ENCODE data around the gene MBP. TPM values are rescaled to one million over a fixed set of nuclear protein-coding genes. Genes with fewer than 3 reads are reported as not detected.

Gene MBP
- total RNA-seq, 4 donors from 2014 or later, result 44.0 to 68.0 (median 60.2) TPM

- peaks cover 6 to 20% of the 10 kb centered on the region in 2 donors for H3K4me1 ChIP-seq
- H3K9me3 ChIP-seq, result no peaks in the 10 kb centered on the region
- WGBS, 2 donors, result 93 to 95% methylated on average over 2 of the region's 2 CpGs
- TF ChIP-seq CTCF (IDR thresholded peaks at IDR 0.05) (no peak), POLR2A (IDR thresholded peaks at IDR 0.05) (no peak)
- DNase-seq, result no peak
- peaks cover 0 to 6% of the 10 kb centered on the region in 2 donors for H3K36me3 ChIP-seq
- no peaks in the 10 kb centered on the region for H3K27me3 ChIP-seq
- no peak overlapping the region for H3K27ac ChIP-seq
- intact Hi-C loops (cut with DNase I), result no loop called here
- no peak overlapping the region for H3K4me3 ChIP-seq (replicated peaks in 1 of 3)
Measured at GRCh38 chr18:76963936-76964335, 168.6 kb downstream of the MBP start.

GRCh38 chr18:76962851-76963250 lies 169.7 kb downstream of the MBP start:
- Histone ChIP-seq H3K36me3 (peaks cover 0 to 6% of the 10 kb centered on the region in 2 donors), H3K4me1 (peaks cover 4 to 13% of the 10 kb centered on the region in 2 donors), H3K27ac (no peak overlapping the region), H3K9me3 (no peaks in the 10 kb centered on the region), H3K4me3 (replicated peaks in 1 of 3) (no peak overlapping the region), H3K27me3 (no peaks in the 10 kb centered on the region)
- TF ChIP-seq POLR2A (IDR thresholded peaks at IDR 0.05), result no peak
- TF ChIP-seq CTCF (IDR thresholded peaks at IDR 0.05), result no peak
- intact Hi-C loops (cut with DNase I), result no loop called here
- DNase-seq, result no peak
- WGBS, 2 donors, result 93 to 100% methylated on average over 1 of the region's 1 CpG

GRCh38 chr18:76960528-76961035 lies 172.0 kb downstream of the MBP start:
- Histone ChIP-seq H3K4me1 (peaks cover 9 to 23% of the 10 kb centered on the region in 2 donors), H3K9me3 (no peaks in the 10 kb centered on the region), H3K27ac (no peak overlapping the region), H3K36me3 (peaks cover 0 to 6% of the 10 kb centered on the region in 2 donors), H3K27me3 (no peaks in the 10 kb centered on the region), H3K4me3 (replicated peaks in 1 of 3) (no peak overlapping the region)
- intact Hi-C loops (cut with DNase I), result no loop called here
- WGBS, 2 donors, result 96 to 97% methylated on average over 14 to 16 of the region's 16 CpGs
- DNase-seq, result no peak
- TF ChIP-seq CTCF (IDR thresholded peaks at IDR 0.05), result no peak
- TF ChIP-seq POLR2A (IDR thresholded peaks at IDR 0.05), result no peak

- no peak overlapping the region for H3K27ac ChIP-seq
- WGBS, 2 donors, result 94 to 97% methylated on average over 8 of the region's 8 CpGs
- H3K36me3 ChIP-seq, result peaks cover 0 to 6% of the 10 kb centered on the region in 2 donors
- H3K9me3 ChIP-seq, result no peaks in the 10 kb centered on the region
- no peaks in the 10 kb centered on the region for H3K27me3 ChIP-seq
- H3K4me3 ChIP-seq (replicated peaks in 1 of 3), result no peak overlapping the region
- intact Hi-C loops (cut with DNase I), result no loop called here
- no peak for DNase-seq
- peaks cover 17 to 28% of the 10 kb centered on the region in 2 donors for H3K4me1 ChIP-seq
- TF ChIP-seq POLR2A (IDR thresholded peaks at IDR 0.05) (no peak), CTCF (IDR thresholded peaks at IDR 0.05) (no peak)
Measured at GRCh38 chr18:76959605-76960004, 173.0 kb downstream of the MBP start.

- DNase-seq, result peak in 1 of 2 donors; percentile 28
- no peak overlapping the region for H3K4me3 ChIP-seq (replicated peaks in 1 of 3)
- 66 to 73% methylated on average over 12 to 16 of the region's 16 CpGs for WGBS, 2 donors
- peaks cover 25 to 36% of the 10 kb centered on the region in 2 donors for H3K4me1 ChIP-seq
- no peaks in the 10 kb centered on the region for H3K9me3 ChIP-seq
- peaks cover 0 to 6% of the 10 kb centered on the region in 2 donors for H3K36me3 ChIP-seq
- H3K27me3 ChIP-seq, result no peaks in the 10 kb centered on the region
- H3K27ac ChIP-seq, result no peak overlapping the region
- TF ChIP-seq CTCF (IDR thresholded peaks at IDR 0.05) (no peak), POLR2A (IDR thresholded peaks at IDR 0.05) (no peak)
- intact Hi-C loops (cut with DNase I), result no loop called here
Measured at GRCh38 chr18:76958692-76959341, 173.8 kb downstream of the MBP start.

All from thyroid gland (tissue), 4 donors.